ENCODE data around the gene ARSI.

Gene ARSI

DNA sequence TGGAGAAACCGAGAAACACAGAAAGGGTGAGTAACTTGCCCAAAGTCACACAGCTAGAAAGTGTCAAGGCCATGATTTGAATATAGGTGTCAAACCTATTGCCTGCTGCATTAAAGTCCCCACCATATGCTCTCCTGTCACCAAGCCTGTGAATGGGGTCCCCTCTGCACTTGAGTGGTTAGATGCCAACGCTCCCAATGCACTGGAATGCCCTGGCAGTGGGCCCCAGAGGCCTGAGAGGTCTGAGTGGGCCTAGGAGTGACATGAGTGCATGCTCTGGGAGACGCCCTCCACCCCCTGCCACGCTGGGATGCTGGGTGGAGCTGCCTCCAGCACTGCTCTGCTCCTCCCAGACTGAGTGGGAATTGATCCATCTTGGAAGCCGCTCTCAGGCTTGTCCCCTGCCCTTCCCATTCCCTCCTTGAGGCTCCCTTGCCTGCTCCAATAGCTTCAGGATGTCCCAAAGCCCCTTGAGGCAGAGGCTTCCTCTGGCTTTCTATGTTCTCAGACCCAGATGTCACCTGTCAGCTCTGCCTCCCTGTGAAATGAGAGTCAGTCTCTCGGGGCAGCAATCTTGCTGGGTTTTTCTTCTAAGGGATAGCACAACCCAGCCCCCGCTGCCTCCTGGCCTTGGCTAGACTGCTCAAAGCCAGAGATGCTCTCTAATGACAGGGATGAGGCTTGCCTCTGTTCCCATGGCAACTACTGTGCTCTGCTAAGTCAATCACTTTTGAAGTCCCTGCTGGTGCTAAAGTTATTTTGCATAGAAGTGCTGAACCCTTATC lies 6.6 kb upstream of the ARSI start:
- DNase-seq (ENCODE audit: low read depth, low spot score): no peak

DNA sequence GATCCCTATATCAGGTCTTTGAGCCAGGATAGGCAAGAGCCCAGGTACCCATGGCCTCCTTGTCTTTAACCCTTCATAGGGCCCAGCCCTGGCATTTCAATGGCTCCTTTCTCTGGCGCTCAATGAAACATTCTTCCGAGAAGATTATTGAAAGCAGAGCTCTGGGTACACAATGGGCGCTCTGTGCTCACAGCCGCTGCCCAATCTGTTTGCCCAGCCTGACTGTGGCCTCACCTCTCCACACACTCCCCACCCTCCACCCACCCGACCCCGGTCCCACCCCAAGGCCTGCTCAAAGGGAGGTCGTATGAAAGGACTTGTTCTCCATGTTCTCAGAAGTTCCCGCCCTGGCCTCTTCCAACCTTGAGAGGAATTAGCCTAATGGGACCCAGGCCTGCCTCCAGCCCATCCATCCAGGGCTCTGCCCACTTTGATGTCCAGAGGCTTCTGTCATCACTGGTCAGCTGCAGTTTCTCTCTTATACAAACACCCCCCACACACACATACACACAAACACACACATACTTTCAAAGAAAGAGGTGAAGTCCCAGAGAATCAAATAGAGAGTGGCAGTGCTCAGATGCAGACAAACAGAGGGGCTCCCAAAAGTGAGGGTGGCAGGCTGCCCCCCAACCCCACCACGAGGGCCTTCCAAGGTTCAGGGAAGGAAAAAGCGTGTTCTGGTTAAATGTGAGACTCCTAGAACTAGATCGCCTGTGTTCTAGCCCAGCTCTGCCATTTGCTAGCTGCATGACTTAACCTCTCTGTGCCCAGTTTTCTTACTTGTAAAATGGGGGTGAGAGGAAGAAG lies 5.1 kb upstream of the ARSI start:
- DNase-seq (ENCODE audit: low read depth, low spot score): no peak

GRCh38 chr5:150306775-150307174 lies 4.1 kb upstream of the ARSI start:
- DNase-seq (ENCODE audit: low read depth, low spot score): no peak

DNA sequence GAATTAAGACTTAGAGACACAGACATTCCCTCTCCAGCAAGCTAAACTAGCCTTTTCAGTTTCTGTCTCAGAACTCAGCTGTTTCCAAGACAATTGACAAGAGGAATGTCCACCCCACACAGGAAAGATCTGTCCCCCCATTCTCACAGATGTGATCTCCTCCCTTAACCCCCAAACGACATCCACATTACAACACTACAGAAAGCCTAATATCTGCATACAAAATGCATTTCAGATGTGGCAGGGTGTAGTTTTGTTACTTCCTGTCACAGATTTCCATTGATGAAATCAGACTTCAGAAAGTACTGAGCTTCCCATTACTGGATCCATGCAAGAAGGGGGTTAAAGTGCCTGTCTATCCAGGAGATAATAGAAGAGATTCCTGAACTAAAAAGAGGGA lies 2.9 kb upstream of the ARSI start:
- DNase-seq (ENCODE audit: low read depth, low spot score): no peak

- DNase-seq (ENCODE audit: low read depth, low spot score): no peak
These were observed 2.4 kb upstream of the ARSI start for GRCh38 chr5:150305095-150305494.

GRCh38 chr5:150304481-150305081 lies 1.9 kb upstream of the ARSI start:
- no peak for DNase-seq (ENCODE audit: low read depth, low spot score)

DNA sequence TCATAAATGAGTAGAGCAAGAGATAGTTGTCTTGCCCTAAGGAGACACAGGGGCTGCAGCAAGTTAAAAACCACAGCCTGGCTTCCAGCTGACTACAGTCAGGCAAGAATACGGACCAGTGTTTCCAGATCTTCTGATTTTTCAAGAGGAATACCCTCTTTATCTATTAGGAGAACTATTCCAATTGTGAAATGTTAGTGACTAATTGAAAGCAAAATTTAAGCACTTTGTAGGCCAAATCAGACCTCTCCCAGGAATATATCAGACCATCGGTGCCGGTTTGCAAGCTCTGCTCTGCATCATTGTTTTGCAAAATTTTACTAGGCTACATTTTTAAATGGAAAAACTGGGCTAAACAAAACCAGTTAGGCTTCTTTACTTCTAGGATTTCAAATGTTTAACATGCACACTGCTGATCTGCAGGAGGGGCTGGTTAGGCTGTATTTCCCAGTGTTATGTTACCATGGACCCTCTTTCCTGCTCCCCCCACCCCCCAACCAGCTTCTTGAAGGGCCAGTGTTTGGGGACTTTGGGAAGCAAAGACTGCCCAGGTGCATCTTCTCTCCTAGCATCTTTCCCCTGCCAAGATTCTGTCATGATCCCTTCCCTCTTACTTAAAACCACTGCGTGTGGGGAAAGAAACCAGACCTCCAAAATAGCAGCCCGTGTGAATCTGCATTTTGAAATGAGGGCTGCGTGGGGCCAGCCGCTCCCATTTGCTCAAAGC lies 1.1 kb upstream of the ARSI start:
- no peak for DNase-seq (ENCODE audit: low read depth, low spot score)

DNA sequence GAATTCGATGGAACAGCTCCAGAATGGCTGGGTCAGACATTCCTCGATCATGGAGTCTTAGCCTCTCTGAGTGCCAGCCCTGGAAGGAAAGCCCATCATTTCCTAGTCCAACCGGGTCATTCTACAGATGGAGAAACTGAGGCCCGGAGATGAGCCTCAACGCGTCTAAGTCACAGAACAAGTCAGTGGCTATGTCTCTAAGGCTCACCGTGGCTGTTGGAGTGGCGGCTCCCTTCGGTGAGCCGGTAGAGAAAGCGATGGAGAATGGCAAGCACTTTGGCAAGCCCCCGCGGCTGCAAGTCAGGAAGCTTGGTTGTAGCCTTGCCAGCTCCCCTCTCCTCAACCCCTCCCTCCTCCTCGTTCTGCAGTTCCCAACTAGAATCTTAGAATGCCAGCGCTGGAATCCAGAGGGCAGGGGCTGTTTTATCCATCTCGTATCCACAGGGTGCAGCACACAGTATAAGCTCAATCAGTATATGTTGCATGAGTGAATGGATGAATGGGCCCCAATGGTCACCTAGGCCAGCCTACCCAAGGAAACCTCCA lies 438 bp upstream of the ARSI start:
- DNase-seq (ENCODE audit: low read depth, low spot score): no peak

GRCh38 chr5:150301901-150302300 lies 804 bp downstream of the ARSI start:
- no peak for DNase-seq (ENCODE audit: low read depth, low spot score)

DNA sequence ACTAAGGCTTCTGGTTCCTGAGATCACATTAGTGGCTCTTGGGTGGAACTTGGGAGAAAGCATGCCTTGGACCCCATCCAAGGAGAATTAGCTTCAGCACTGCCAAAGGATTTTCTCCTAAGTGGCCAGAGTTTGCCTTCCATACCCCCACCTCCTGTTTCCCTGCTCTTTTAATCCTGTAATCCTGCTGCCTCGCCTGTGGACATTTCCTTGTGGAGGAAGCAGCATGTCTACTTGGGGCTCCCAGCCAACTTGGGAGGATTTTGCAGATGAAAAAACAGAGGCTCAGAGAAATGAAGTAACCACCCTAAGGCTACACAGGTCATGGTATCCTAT lies 1.6 kb downstream of the ARSI start:
- no peak for DNase-seq (ENCODE audit: low read depth, low spot score)

DNA sequence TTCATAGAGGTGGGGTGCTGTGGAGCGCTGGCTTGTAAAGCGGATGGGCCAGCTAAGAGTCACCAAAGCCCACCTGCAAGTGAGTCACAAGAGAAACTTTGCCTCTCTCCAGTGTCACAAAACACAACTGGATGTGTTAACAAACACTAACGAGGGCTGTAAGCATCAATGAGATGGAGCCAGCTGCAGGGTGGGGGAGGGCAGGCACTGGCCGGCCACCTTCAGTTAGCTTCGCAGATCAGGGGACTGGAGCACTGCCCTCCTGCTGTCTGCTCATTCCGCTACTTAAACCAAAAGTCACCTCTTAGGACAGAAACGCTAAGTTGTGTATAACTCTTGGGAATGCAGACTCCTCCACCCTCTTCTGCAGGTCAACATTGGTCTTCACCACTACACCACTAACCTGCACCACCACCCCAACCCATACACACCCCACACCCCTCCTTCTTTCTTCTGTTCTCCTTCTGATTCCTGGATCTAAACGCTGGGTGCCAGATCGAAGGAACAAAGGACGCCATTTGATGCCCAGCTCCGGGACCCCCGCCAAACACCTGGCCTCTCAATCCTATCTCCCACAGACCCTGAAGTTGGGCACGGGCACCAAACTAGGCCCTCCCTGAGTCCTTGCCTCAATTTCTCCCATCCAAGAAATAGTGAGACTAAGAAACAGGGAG lies 2.1 kb downstream of the ARSI start:
- DNase-seq (ENCODE audit: low read depth, low spot score): no peak

- DNase-seq (ENCODE audit: low read depth, low spot score): no peak
These were observed 3.0 kb downstream of the ARSI start for GRCh38 chr5:150299571-150300327.

DNA sequence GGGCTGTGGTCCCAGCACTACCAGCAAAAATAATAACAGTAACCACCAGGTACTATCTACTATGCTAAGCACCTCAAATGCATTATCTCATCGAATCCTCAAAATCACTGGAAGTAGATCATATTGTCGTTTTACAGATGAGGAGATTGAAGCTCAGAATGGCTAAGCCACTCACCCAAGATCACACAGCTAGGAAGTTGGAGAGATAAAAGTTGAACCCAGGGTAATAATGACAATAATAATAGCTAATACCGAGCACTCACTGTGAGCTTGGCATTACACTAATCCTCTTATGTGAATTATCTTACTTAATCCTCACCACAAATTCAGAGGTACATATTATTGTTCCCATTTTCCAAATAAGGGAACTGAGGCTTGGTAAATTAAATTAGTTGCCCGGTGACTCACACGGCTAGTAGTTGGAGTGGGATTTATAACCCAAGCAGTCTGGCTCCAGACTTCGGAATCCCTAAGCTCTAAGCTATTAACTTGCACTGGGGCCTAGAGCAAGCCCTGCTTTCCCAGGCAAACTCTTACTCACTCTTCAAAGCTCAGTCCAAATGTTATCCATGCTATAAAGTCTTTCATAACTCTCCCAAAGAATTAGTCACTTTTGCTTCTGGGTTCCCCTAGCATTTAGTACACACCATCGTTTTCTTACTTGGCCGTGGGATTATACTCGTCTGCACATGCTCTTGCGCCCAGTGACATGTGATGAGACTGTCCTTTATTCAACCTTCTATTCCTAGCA lies 3.8 kb downstream of the ARSI start:
- no peak for DNase-seq (ENCODE audit: low read depth, low spot score)

- no peak for DNase-seq (ENCODE audit: low read depth, low spot score)
These were observed 4.6 kb downstream of the ARSI start for GRCh38 chr5:150297934-150298595.

GRCh38 chr5:150297236-150297890 lies 5.3 kb downstream of the ARSI start:
- no peak for DNase-seq (ENCODE audit: low read depth, low spot score)

DNA sequence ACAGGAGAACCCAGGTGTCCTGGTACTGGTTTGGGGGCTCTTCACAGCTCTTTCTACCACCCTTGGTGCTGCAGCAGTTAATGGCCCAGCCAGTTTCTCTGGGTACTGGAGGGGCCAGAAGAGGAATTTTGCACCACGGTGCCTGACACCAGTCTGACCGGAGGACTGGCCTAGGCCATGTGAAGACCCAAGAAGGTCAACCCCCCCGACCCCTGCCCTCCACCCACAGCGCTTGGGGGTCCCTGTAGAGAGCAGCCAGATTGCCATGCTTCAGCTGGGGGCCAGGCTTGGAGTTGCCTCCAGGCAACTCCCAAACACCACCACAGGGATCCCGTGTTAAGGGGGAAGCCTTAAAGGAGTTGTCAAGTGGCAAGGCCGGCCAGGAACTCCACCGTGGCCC lies 6.2 kb downstream of the ARSI start:
- DNase-seq (ENCODE audit: low read depth, low spot score): no peak

- DNase-seq (ENCODE audit: low read depth, low spot score): no peak
These were observed 6.8 kb downstream of the ARSI start for GRCh38 chr5:150295741-150296486.

GRCh38 chr5:150295172-150295634 lies 7.5 kb downstream of the ARSI start:
- peak; percentile 34 for DNase-seq (ENCODE audit: low read depth, low spot score)
